HG02759 (cell line): ENCODE measurements around the gene WDR20.

ENCODE experiments used
- ATAC-seq: cut with Tn5 transposase; IDR thresholded peaks from one replicate; pipeline ENCODE4 v1.9.1; 2021; ENCODE audit warnings: mild to moderate bottlenecking, moderate library complexity; ENCODE audit not compliant: unreplicated experiment

WDR20 gene

GRCh38 chr14:102195446-102195845 is 55.7 kb downstream of the WDR20 start:
- ATAC-seq = no peak

GRCh38 chr14:102196039-102196901 is 56.6 kb downstream of the WDR20 start:
- ATAC-seq = no peak

GRCh38 chr14:102196902-102197230 is 57.2 kb downstream of the WDR20 start:
- no peak for ATAC-seq

- ATAC-seq = no peak
Observed at GRCh38 chr14:102197317-102197853, 57.7 kb downstream of the WDR20 start.

- ATAC-seq = no peak
Observed at GRCh38 chr14:102200690-102201352, 61.1 kb downstream of the WDR20 start.

- no peak for ATAC-seq
Observed at GRCh38 chr14:102201353-102201738, 61.6 kb downstream of the WDR20 start.

GRCh38 chr14:102201776-102202175 is 62.1 kb downstream of the WDR20 start:
- ATAC-seq = no peak

GRCh38 chr14:102202944-102203343 is 63.2 kb downstream of the WDR20 start:
- ATAC-seq = no peak

- ATAC-seq = no peak
Observed at GRCh38 chr14:102203382-102203781, 63.7 kb downstream of the WDR20 start.

- no peak for ATAC-seq
Observed at GRCh38 chr14:102205560-102205959, 65.9 kb downstream of the WDR20 start.

- ATAC-seq = no peak
Observed at GRCh38 chr14:102206918-102207317, 67.2 kb downstream of the WDR20 start.

GRCh38 chr14:102207831-102208365 is 68.2 kb downstream of the WDR20 start:
- no peak for ATAC-seq

- no peak for ATAC-seq
Observed at GRCh38 chr14:102208741-102209140, 69.0 kb downstream of the WDR20 start.

GRCh38 chr14:102209224-102209966 is 69.7 kb downstream of the WDR20 start:
- ATAC-seq = no peak

GRCh38 chr14:102210421-102211042 is 70.8 kb downstream of the WDR20 start:
- ATAC-seq = no peak

- ATAC-seq = no peak
Observed at GRCh38 chr14:102211240-102211639, 71.5 kb downstream of the WDR20 start.

- ATAC-seq = no peak
Observed at GRCh38 chr14:102212356-102212755, 72.7 kb downstream of the WDR20 start.

- ATAC-seq = no peak
Observed at GRCh38 chr14:102212845-102213244, 73.1 kb downstream of the WDR20 start.

GRCh38 chr14:102213470-102213869 is 73.8 kb downstream of the WDR20 start:
- no peak for ATAC-seq

- ATAC-seq = no peak
Observed at GRCh38 chr14:102213984-102214658, 74.4 kb downstream of the WDR20 start.
